ENCODE results near the gene SIDT2.

GRCh38 chr11:117238221-117238620 is 59.7 kb downstream of the SIDT2 start:
- TF ChIP-seq CTCF (conservative IDR thresholded peaks at IDR 0.05), result no peak
- no peak for TF ChIP-seq ZFX (IDR thresholded peaks at IDR 0.05)
